Hematopoietic multipotent progenitor cell treated with erythropoietin and hydrocortisone succinate and interleukin-3 and kit ligand, for 6 days (in vitro differentiated cells): ENCODE results near the gene ABHD2.
"Not testable (repeated sequence)": the region's sequence is repeated elsewhere in the genome, so short reads cannot be mapped to it uniquely, and the experiment has no call there.

ENCODE experiments used
- DNase-seq: peaks from one replicate; pipeline ENCODE4 v3.0.0-alpha.2; 2015

Gene ABHD2

DNA sequence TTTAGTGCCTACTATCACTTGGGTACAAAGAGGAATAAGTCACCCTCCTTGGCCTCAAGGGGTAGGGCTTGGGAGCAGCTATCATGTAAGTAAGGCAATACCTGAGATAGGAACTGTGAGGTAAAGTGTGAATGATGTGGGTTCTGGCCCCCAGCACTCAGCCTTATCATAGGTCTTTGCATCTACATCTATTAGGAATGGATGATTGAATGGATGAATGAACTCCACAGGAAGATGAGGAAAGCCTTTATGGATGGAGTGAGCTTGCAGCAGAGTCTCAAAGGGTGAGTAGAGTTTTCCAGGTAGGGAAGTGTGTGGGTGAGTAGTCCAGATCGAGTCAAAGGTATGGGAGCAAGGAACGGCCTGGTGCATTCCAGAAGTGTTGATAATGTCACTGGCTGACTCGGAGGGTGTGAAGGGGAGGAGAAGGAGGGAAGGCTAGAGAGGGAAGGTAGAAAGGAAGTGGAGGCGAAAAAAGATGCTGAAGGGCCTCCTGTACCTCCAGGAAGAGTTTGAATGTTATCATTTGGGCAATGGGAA lies 13.1 kb upstream of the ABHD2 start:
- DNase-seq, result no peak

DNA sequence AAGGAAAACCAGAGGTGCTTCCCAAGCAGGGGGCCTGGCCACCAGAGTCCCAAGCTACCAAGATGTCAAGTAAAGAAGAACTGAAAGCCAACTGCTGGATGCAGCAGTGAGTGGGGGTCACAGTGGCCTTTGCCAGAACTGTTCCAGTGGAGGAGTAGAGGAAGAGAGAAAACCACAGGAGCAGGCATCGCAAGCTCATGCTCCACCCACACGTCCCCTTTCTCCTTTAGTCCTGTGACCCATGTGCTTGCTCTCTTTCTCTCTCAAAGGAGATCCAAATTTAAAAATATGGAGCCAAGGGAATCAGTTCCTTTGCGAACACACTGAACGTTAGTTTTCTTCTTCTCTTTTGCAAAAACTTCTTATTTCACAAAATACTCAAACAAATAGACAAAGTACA lies 12.4 kb upstream of the ABHD2 start:
- peak; percentile 45 for DNase-seq

DNA sequence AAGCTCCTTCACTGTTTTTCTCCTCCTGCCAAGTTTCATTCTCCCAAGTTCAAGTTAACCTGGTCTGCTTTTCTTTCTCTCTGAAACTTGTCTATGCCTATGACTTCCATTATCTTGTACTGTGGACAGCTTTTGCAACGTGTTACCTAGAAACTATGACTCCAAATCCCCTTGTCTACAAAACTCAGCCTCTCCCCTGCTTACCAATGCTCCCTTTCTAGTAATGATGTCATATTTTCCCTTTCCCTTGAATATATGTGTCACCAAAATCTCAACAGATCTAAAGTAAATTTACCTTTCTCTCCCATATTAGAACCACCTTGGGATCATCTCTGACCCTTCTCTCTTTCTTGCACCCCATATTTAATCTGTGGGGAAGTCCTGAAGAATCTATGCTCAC lies 10.5 kb upstream of the ABHD2 start:
- DNase-seq, result no peak

DNA sequence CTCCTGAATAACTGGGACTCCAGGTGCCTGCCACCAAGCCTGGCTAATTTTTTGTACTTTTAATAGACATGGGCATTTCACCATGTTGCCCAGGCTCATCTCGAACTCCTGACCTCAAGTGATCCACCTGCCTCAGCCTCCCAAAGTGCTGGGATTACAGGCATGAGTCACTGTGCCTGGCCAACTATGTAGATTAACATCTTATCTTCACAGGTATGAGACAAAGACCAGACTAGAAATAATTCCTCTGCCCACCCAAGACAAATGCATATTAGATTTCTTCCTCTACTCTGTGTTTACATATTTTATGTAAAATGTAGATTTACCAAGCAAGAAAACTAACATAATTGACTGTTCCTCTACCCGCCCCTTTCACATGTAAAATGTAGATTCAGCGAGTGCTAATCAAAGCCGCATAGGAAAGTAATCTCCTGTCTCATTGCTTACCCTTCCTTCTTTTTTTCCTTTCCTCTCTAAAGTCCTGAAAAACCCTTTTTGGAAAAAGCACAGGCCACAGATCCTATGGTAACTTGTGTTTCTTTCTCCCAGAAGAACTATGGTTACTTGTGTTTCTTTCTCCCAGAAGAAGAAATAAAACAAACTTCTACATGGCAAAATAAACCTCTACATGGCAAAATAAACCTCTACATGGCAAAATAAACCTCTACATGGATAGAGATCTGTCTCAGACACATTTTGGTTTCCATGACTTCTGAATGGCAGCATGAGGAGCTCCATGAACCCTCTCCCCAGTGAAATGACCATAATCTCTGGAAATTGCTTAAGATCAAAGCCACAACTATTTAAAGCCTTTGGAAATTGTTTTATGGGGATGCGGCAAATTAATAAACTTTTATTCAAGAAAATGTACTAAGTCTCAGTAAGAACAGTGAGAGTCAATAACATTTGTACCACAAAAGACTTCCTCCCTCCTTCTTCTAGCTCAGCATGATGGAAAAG lies 9.1 kb upstream of the ABHD2 start:
- DNase-seq, result no peak

DNA sequence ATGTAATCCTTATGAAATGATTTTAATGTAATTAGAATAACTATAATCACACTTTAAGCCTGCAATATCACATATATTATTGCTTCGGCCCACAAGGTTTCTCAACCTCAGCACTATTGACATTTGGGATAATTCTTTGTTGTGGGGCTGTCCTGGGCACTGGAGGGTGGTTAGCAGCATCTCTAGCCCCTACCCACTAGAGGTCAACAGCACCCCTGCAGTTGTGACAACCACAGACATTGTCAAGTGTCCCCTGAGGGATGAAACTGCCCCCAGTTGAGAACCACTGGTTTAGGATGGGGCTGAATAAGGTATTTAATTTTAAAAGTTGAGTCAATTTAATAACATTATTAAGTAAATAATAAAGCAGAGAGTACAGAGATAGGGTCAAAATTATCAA lies 6.4 kb upstream of the ABHD2 start:
- no peak for DNase-seq

DNA sequence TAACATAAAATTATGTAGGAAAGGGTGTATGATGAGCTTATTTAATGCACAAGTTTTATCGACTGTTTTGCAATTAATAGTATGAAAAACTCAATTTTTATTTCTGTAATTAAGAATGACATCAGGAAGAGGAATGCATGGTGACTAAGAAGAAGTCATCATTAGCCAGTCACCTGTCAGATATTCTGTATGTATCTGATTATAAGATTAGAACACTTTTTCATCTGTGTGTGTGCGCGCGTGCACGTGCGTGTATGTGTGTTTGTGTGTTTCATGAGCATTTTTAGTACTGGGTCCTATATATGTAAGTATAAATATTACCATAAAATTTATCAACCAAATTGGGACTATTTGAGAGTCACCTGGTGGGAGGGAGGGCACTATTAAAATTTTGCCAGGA lies 5.0 kb upstream of the ABHD2 start:
- DNase-seq, result no peak

DNA sequence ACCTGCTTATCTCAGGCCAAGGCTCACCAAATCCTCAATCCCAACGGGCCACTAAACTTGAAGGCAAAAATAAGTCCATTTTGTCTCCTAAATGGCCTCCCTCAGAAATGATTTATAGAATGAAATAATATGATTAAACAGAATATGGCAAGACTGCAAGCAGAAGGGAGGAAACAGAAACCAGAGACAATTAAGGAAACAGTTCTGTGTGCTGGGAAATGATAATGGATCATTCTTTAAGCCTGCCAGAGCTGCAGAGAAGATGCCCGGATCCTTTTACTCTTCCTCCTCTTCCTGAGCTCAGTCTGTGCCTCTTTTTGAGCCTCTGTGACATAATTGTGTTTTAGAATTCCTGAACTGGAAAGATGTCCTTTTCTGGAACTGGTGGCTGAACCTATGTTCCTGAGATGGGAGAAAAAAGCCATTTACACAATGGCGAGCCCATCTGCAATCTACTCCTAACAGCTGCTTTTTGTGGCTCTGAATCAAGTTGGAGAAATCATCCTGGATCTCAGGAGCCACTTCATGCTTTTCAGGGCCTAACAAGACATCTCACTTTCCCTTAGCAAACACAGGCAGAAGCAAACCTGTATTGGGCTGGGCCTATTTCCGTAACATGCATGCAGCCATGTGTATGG lies 2.8 kb upstream of the ABHD2 start:
- peak; percentile 27 for DNase-seq

DNA sequence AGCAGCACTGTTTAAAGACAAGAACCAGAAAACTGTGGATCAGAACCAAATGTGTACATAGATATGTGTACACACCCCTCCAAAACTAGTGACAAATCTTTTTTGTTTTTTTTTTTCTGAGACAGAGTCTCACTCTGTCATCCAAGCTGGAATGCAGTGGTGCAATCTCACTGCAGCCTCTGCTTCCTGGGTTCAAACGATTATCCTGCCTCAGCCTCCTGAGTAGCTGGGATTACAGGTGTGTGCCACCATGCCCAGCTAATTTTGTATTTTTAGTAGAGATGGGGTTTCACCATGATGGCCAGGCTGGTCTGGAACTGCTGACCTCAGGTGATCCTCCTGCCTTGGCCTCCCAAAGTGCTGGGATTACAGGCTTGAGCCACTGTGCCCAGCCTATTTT lies 2.3 kb upstream of the ABHD2 start:
- not testable (repeated sequence) for DNase-seq

DNA sequence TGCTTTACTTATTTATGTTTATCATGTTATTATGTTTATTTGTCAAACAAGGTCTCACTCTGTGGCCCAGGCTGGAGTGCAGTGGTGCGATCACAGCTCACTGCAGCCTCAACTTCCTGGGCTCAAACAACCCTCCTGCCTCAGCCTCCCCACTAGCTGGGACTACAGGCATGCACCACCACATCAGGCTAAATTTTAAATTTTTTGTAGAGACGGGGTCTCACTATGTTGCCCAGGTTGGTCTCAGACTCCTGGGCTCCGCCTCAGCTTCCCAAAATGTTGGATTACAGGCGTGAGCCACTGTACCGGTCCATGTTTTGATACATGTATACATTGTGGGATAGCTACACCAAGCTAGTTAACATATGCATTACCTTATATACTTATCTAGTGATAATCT lies 1.9 kb upstream of the ABHD2 start:
- DNase-seq, result not testable (repeated sequence)

DNA sequence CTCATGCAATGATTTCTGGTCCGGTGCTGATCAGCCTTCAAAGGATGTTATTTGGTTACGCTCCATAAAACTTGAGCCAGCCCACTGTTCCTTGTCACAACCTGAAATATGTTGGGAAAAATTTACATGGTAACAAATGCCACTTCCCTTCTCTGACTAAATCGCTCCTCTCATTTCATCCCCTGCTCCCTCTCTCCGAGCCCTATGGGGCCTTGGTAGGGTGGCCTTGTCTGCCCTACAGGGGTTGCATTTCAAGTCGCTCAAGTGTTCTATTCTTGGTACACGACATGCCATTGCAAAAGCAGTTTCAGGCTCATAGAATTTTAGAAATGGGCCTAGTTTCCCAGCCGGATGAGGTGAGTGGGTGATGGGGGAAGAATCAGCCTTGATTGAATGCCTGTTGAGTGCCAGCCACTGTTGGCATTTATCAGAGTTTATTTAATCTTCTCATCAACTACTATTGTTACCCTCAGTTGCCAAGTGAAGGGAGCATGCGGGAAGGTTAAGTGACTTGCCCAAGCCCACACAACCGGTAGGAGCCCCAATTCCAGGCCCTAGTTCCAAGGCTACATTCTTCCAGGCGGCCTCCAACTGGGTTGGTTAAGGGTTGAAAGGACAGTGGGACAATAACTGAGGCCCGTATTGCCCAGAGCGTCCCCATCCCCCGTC lies 961 bp upstream of the ABHD2 start:
- no peak for DNase-seq

DNA sequence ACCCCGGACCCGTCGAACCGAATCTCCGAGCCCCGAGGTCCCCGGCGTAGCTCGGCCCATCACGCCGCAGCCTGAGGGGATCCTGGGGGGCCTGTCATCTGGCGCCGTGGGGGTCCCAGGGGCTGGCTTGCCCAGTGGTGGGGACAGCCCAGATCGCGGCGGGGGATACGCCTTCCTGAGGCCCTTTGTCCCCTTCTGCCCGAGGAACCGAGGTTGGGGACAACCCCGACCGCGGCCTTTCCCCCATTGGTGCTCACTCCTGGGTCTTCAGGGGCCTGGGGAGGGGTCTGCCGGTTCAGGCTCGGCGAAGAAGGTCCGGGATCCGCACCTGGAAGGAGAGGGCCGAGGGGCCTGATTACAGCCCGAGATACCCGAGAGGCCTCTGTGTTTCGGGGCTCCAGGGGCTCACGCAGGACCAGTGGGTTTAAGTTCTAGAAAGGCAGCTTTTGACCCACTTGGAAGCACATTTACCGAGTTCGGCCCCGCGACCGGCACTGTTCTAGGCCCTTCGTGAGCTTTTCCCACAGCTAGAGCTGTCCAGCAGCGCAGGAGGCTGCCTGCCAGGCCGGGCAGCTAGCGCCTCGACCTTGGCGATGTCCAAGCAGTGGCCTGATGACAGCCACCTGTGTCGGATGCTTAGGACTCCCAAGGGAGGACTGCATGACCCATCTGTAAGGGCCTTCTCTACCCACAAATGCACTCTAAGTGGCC lies 504 bp downstream of the ABHD2 start:
- no peak for DNase-seq

DNA sequence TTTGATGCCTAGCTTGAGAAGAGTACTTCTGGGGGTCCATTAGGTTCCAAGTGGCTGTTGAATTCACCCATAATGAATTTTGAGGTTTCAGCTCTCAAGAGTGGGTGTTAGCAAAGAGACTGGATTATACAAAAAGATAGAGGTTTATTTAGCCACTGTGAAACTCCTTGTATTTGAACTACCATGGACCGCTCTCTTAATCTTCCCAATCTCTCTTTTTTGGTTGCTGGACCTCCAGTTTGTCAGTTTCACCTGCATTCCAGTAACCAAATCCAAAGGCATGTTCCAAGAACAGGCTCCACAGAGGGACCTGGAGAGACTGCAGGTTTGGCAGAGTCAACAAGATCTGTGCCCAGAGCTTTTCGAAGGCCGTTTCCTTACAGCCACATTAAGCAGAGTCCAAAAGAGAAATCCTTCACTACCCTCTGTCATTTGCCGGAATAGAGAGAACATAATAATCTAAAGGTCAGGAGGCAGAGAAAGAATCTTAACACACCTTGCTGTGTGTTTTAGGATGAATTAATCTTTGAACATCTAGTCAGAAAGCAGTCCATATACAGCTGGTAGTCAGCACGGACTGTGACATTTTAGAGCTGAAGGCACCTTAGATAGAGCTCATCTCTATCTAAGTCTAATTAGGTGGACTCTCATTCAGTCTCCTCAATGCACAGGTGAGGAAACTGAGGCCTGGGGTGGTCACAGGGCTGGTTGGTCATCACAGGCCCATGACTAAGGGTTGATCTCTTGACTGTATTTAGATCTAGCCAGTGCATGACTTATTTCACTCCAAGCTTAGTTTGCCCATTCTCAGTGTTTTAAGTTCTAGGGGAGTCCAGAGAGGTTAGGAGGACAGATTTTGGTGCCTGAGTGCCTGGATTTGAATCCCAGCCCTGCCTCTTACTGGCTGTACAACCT lies 1.3 kb downstream of the ABHD2 start:
- peak; percentile 36 for DNase-seq

DNA sequence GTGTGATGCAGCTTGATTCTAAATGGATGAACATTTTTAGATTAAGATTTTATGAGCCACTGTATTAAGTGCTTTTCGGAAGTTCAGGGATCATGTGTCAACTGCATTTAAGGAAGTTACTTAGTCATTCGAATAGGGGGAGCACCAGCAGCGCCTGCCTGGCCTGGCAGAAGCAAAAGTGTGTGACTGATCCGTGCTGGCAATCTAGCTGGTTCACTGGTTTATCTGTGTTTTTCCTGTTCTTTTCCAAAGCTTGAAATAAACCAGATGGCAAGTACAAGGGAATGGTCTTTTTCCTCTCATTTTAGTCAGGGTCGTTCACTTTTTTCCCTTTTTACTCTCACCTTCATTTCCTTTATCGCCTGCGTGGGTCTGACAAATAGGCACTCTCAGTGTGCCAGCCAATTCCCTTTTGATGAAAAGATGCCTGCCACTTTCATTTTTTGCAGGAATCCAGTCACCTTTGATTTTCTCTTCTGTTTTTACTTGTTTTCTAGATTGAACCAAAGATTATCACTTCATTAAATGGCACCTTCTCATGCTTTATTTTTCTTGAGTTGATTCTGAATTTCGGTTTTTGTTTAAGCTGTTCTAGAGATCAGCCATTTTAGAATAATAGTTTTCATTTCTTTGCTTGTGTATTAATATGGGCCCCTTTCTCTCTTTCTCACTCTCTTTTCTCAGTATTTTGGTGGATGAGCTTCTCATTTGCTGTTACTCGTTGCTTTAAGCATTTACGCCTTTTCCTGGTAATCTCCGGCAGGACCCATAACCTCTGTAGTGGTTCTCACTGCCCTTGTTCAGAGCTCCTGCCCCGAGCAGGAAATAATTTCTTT lies 2.8 kb downstream of the ABHD2 start:
- peak; percentile 85 for DNase-seq

DNA sequence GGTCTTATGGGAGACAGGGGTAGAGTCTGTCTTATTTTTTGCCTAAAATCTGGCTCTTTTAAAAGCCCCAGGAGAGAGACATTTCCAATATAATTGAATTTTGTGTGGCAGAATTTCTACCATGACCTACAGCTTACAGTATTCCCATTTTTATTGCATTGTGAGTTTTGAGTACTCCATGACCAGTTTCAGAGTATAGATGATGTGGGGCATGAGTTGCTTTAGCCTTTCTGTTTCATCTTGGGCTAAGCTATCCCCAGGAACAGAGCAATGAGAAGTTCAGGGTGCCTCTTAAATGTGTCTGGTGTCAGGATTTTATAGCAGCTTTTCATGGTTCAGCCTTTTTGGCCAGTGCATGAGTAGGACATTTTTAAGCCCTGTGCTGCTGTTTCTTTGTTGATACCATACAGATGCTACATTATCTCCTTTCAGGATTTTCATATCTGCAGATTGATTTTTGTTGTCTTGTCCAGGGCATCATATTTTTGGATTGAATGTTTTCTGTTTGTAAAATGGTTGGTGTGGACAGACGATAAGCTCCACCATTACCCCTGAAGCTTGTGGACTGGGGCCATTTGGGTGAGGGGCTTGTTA lies 3.5 kb downstream of the ABHD2 start:
- peak; percentile 33 for DNase-seq

DNA sequence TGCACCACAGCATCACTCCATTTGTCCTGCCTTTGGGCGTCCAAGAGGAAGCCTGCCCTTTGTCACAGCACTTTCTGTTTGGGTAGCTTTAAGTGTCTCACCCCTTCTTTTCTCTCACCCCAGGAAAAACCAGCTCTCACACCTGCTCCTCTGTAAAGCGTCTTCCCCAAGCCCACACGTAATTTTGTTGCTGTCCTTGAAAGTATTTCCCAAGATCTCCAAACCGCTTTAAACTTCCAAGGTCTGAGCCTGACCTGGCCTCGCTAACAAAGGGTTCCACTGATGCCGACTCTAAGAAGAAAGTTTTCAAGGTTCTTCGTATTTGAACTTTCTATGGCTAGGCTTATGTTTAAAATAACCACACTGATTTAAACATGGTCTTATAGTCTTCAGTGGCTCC lies 5.3 kb downstream of the ABHD2 start:
- DNase-seq, result no peak

DNA sequence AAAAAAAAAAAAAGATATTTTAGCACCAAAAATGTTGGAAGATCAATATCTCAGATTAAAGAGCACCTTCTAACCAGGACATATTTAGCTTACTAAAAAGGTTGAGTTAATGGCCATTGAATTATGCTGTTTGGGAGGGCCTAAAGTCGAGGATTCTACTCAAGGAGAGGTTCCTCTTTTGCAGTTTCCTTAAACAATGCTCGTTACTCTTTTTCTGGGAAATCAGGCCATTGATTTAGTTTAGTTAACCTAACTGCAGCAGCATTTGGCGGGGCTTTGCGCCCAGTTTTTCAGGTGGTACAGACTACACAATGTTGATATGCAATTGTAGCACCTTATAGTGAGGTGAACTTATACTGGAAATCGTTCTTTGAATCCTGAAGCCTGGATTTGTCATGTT lies 6.8 kb downstream of the ABHD2 start:
- peak; percentile 43 for DNase-seq

DNA sequence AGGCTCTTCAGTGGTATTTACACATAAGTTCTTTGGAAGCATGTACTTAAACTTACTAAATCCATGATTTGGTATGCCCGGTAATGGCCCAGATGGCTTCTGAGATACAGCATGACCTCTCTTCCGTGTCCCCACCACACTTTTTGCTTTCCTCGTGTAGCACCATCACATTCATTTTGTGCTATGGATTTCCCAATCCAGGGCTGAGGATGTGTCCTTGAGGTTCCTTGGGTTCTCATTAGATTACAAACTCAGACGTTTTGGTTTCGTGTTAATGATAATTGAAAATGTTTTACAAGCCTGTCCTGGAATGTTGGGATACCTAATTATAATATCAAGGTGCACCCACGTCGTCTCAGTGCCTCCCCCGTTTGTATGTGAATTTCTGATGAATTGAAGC lies 7.3 kb downstream of the ABHD2 start:
- DNase-seq, result no peak

DNA sequence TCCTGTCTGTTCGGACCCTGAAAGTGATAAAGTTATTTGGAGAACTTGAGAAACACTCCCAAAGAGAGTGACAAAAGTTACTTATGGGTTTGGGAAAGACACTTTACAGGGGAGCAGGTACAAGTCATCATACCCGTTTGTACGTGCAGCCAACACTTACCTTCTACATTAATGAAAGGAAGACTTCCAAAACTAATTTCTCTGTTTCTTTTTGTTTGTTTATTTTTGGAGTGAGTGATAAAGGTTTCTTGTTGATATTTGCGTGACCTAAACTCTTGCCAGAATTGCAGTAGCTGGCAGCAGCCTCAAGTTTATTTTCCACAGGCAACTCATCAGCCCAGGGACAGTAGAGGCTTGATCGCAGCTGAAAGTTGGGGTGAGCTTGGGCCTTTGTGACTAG lies 8.4 kb downstream of the ABHD2 start:
- DNase-seq, result no peak

DNA sequence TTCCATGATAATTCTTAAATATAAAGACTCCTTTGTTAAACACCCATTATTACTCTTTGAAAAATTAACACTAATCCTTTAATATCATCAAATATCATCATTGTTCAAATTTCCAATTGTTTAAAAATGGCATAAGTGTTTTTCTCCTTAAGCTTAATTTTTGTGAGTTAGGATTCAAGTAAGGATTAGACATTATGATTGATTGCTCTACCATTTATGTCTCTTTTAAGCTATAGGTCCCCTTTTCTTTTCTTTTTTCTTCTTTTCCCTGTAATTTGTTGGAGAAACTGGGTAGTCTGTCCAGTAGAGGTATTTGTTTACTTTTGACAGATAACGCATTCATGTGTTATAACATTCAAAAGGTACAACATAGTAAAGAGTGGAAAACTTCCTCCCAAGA lies 9.1 kb downstream of the ABHD2 start:
- DNase-seq, result no peak

DNA sequence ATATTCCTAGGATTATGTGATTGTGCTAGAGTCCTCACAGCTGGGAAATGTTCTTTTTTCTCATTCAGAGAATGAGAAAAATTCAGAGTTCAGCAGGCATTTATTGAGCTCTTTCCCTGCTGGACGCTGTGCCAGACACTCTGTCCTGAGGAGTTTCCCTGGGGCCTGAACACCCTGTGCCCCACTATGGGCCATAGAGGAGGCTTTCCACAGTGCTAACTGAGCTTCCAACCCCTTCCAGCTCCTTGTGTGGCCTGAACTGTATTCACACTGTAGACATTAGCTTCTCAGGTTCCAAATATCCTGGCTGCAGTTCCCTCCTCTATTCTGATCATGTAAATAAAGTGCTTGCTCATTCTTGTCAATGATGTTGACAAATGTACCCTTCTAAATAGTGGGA lies 10.0 kb downstream of the ABHD2 start:
- no peak for DNase-seq
